NCI-H1930 (cell line): ENCODE results near the gene PIK3CG.
"Not testable (repeated sequence)": the region's sequence is repeated elsewhere in the genome, so short reads cannot be mapped to it uniquely, and the experiment has no call there.

Experiments used
- DNase-seq, 2 experiments: peaks; one replicate each; lab custom pipeline; 2025; lab: John Stamatoyannopoulos, UW

PIK3CG gene

DNA sequence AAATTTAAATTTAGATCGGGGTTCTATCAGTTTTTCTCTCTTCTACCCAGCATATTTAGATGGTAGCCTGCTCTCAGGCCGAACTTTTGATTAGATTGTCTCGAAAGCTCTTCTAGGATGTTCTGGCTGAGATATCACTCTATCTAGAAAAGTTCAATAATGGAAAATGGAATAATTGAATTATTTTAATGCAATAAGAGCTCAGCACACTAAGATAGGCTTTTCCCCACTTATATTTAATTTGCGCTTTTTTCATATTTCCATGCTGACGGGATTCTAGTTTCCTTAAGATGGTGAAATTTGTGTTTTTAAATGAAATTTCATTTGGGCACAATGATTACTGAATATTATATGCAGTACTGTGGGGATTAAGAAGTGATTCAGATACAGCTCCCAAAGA is 73.7 kb downstream of the PIK3CG start:
- DNase-seq = no peak

GRCh38 chr7:106944035-106944665 is 79.1 kb downstream of the PIK3CG start:
- DNase-seq = peak in 1 of 2 experiments; percentile 12

GRCh38 chr7:106947244-106947728 is 82.2 kb downstream of the PIK3CG start:
- peak; percentile 60 to 65 for DNase-seq

- DNase-seq = no peak
Observed at GRCh38 chr7:106952001-106952657, 87.0 kb downstream of the PIK3CG start.

DNA sequence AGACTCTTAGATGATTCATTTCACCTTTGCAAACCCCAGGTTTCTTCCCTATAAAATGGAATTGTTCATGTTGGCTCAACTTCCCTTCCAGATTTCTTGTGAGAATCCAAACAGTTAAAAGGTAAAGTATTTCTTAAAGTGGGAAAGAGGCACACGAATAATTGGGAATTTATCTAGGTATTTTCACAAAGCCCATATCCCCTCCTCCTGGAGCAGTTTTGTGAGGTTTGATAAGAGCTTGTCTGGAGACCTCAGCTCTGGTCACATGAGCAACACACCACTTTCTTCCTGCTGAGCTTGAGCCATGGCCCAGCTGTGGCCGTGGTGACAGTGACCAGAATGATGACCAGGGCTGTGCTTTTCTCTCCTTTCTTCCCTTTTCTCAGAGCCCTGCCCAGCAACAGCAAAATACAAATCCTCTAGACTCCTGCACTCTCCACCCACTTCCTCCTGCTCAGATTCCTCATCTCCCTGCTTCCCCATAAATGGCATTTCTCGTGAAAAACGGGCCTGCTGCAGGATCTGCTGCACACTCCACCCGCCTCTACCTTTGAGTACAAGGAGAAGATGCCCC is 87.7 kb downstream of the PIK3CG start:
- no peak for DNase-seq

GRCh38 chr7:106954840-106955239 is 89.8 kb downstream of the PIK3CG start:
- DNase-seq = no peak

GRCh38 chr7:106955857-106956256 is 90.8 kb downstream of the PIK3CG start:
- not testable (repeated sequence) for DNase-seq
